HepG2 (cell line): Measurements from ENCODE around the gene SLC38A3. TPM values are rescaled to one million over a fixed set of nuclear protein-coding genes. Genes with fewer than 3 reads are reported as not detected.

Experiments
- ELF3 ChIP-seq: IDR thresholded peaks from 2 replicates; pipeline ENCODE4 v1.6.1; 2016; ENCODE audit warnings: missing genetic modification reagents, missing compliant biosample characterization
- HMG20B ChIP-seq: conservative IDR thresholded peaks from 2 replicates; pipeline ENCODE4 v1.6.1; 2016; ENCODE audit warnings: missing genetic modification reagents, missing compliant biosample characterization
- KLF11 ChIP-seq: IDR thresholded peaks from 2 replicates; pipeline ENCODE4 v1.6.1; 2016; ENCODE audit warnings: missing compliant biosample characterization
- RBM22 ChIP-seq: fragments of 200-400 bp; formaldehyde crosslinking; optimal IDR thresholded peaks from 2 replicates; pipeline ENCODE3; 2017; ENCODE audit warnings: mild to moderate bottlenecking, low read length, moderate library complexity
- ZNF263 ChIP-seq: sonication (generic); formaldehyde crosslinking; IDR thresholded peaks from 2 replicates; pipeline ENCODE4 v1.4.0; 2020; ENCODE audit warnings: missing genetic modification reagents
- ZNF746 ChIP-seq: sonication (generic); formaldehyde crosslinking; IDR thresholded peaks from 2 replicates; pipeline ENCODE4 v1.8.0; 2022; ENCODE audit warnings: mild to moderate bottlenecking, missing genetic modification reagents
- ZNF816 ChIP-seq: sonication (generic); formaldehyde crosslinking; IDR thresholded peaks from 2 replicates; pipeline ENCODE4 v1.8.0; 2022; ENCODE audit warnings: missing genetic modification reagents, mild to moderate bottlenecking, borderline replicate concordance
- polyA plus RNA-seq, 8 experiments: library from polyadenylated mRNA; depleted of rRNA in 3 of 8; stranded (reverse) in 7 of 8; unstranded in 1 of 8; fragments of >200 nt; fragmentation: Illumina TruSeq in 4 of 8; extraction: Trizol in 4 of 8; gene quantifications; 2 replicates each; pipeline versions ENCODE4 v1.2.1 to v1.2.3, GENCODE V29; 2011 to 2016; ENCODE audit warnings: low read depth in 4 of 8, missing spikeins in 1 of 8, mixed read lengths in 1 of 8; ENCODE audit not compliant: insufficient read depth in 1 of 8
- total RNA-seq, 5 experiments: library from RNA; depleted of rRNA; stranded (reverse); fragments of >200 nt; fragmentation: Illumina TruSeq; extraction: Trizol; gene quantifications; 2 replicates each; pipeline ENCODE4 v1.2.3, GENCODE V29; 2016; ENCODE audit warnings: low read depth in 1 of 5
- TF ChIP-seq, protein P1 (sequence below): sonication (generic); formaldehyde crosslinking; IDR thresholded peaks from 2 replicates; pipeline ENCODE4 v1.4.0; 2020; ENCODE audit warnings: missing genetic modification reagents, borderline replicate concordance
- TF ChIP-seq, protein P2 (sequence below): sonication (generic); formaldehyde crosslinking; IDR thresholded peaks from 2 replicates; pipeline ENCODE4 v1.9.0; 2021; ENCODE audit warnings: missing genetic modification reagents, borderline replicate concordance
- TF ChIP-seq, protein P3 (sequence below), 2 experiments: sonication (generic) in 1 of 2; formaldehyde crosslinking in 1 of 2; IDR thresholded peaks; 2 replicates each; pipeline versions ENCODE4 v1.4.0 to v1.6.1; 2018 to 2020; ENCODE audit warnings: missing genetic modification reagents in 2 of 2, borderline replicate concordance in 1 of 2, low read depth in 1 of 2, mild to moderate bottlenecking in 1 of 2, missing biosample characterization in 1 of 2
- TF ChIP-seq, protein P4 (sequence below): sonication (generic); formaldehyde crosslinking; IDR thresholded peaks from 2 replicates; pipeline ENCODE4 v1.9.0; 2022; ENCODE audit warnings: low read depth, missing genetic modification reagents
- TF ChIP-seq, protein P5 (sequence below): IDR thresholded peaks from 2 replicates; pipeline ENCODE4 v1.6.1; 2016; ENCODE audit warnings: missing compliant biosample characterization, missing genetic modification reagents, borderline replicate concordance
- TF ChIP-seq, protein P6 (sequence below): sonication (generic); formaldehyde crosslinking; IDR thresholded peaks from 2 replicates; pipeline ENCODE4 v1.5.0; 2020; ENCODE audit warnings: missing genetic modification reagents, mild to moderate bottlenecking, borderline replicate concordance
- TF ChIP-seq, protein P7 (sequence below): sonication (generic); formaldehyde crosslinking; IDR thresholded peaks from 2 replicates; pipeline ENCODE4 v1.4.0; 2020; ENCODE audit warnings: missing genetic modification reagents; ENCODE audit errors: not compliant biosample characterization

Gene SLC38A3
- total and polyA plus RNA-seq, 2 of the 13 experiments (the other 11 are each of a cell fraction or from before 2014, with no cell fraction given), result 29.8 to 164 TPM

DNA sequence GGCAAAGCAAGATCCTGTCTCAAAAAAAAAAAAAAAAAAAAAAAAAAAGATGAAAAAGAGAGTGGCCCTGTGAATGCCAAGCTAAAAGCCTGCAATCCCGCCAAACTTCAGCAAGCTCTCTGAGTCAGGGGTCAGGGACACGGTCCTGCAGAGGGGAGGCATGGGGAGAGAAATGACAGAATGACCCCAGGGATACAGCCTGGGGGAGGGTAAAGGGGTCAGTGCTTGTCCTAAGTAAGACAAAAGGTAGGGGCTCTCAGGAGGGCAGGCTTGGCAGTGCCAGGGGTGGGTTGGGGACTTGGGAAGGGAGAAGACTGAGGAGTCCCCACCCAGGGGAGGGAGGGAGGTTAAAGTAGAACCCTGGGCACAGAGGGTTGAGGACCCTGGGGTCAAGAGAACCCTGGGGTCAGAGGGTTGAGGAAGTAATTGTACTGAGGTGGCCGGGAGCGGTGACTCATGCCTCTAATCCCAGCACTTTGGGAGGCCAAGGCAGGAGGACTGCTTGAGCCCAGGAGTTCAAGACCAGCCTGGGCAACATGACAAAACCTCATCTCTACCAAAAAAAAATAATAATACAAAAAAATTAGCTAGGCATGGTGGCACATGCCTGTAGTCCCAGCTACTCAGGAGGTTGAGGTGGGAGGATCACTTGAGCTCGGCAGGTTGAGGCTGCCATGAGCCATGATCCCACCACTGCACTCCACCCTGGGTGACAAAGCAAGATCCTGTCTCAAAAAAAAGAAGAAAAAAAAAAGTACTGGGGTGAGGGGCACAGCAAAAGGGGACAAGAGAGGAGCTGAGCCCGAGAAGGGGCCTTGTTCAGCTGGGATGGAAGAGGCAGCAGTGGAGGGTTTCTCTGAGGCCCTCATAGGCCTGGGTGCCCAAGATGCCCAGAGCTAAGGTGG, 58.7 kb downstream of the SLC38A3 start (continued):
- TF ChIP-seq ELF3 (CRISPR knock-in tag), result peak; percentile 31; the same call in 1 of the 2 replicates
- no peak for TF ChIP-seq KLF11 (CRISPR knock-in tag)
- TF ChIP-seq, protein P1, sequence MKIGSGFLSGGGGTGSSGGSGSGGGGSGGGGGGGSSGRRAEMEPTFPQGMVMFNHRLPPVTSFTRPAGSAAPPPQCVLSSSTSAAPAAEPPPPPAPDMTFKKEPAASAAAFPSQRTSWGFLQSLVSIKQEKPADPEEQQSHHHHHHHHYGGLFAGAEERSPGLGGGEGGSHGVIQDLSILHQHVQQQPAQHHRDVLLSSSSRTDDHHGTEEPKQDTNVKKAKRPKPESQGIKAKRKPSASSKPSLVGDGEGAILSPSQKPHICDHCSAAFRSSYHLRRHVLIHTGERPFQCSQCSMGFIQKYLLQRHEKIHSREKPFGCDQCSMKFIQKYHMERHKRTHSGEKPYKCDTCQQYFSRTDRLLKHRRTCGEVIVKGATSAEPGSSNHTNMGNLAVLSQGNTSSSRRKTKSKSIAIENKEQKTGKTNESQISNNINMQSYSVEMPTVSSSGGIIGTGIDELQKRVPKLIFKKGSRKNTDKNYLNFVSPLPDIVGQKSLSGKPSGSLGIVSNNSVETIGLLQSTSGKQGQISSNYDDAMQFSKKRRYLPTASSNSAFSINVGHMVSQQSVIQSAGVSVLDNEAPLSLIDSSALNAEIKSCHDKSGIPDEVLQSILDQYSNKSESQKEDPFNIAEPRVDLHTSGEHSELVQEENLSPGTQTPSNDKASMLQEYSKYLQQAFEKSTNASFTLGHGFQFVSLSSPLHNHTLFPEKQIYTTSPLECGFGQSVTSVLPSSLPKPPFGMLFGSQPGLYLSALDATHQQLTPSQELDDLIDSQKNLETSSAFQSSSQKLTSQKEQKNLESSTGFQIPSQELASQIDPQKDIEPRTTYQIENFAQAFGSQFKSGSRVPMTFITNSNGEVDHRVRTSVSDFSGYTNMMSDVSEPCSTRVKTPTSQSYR, result peak; percentile 49; the same call in 1 of the 2 replicates
- TF ChIP-seq RBM22, result no peak
- no peak for TF ChIP-seq ZNF816 (CRISPR knock-in tag)
- no peak for TF ChIP-seq ZNF263 (CRISPR knock-in tag)
- TF ChIP-seq, protein P2, sequence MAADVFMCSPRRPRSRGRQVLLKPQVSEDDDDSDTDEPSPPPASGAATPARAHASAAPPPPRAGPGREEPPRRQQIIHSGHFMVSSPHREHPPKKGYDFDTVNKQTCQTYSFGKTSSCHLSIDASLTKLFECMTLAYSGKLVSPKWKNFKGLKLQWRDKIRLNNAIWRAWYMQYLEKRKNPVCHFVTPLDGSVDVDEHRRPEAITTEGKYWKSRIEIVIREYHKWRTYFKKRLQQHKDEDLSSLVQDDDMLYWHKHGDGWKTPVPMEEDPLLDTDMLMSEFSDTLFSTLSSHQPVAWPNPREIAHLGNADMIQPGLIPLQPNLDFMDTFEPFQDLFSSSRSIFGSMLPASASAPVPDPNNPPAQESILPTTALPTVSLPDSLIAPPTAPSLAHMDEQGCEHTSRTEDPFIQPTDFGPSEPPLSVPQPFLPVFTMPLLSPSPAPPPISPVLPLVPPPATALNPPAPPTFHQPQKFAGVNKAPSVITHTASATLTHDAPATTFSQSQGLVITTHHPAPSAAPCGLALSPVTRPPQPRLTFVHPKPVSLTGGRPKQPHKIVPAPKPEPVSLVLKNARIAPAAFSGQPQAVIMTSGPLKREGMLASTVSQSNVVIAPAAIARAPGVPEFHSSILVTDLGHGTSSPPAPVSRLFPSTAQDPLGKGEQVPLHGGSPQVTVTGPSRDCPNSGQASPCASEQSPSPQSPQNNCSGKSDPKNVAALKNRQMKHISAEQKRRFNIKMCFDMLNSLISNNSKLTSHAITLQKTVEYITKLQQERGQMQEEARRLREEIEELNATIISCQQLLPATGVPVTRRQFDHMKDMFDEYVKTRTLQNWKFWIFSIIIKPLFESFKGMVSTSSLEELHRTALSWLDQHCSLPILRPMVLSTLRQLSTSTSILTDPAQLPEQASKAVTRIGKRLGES, result no peak
- TF ChIP-seq, protein P3, sequence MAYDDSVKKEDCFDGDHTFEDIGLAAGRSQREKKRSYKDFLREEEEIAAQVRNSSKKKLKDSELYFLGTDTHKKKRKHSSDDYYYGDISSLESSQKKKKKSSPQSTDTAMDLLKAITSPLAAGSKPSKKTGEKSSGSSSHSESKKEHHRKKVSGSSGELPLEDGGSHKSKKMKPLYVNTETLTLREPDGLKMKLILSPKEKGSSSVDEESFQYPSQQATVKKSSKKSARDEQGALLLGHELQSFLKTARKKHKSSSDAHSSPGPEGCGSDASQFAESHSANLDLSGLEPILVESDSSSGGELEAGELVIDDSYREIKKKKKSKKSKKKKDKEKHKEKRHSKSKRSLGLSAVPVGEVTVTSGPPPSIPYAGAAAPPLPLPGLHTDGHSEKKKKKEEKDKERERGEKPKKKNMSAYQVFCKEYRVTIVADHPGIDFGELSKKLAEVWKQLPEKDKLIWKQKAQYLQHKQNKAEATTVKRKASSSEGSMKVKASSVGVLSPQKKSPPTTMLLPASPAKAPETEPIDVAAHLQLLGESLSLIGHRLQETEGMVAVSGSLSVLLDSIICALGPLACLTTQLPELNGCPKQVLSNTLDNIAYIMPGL (CRISPR knock-in tag; IDR thresholded peaks at IDR 0.05; ENCODE audit: borderline replicate concordance in 1 of 2, low read depth in 1 of 2), result no peak
- TF ChIP-seq HMG20B, result no peak
- TF ChIP-seq ZNF746 (CRISPR knock-in tag), result peak; percentile 49; the same call in 1 of the 2 replicates
- TF ChIP-seq, protein P4, sequence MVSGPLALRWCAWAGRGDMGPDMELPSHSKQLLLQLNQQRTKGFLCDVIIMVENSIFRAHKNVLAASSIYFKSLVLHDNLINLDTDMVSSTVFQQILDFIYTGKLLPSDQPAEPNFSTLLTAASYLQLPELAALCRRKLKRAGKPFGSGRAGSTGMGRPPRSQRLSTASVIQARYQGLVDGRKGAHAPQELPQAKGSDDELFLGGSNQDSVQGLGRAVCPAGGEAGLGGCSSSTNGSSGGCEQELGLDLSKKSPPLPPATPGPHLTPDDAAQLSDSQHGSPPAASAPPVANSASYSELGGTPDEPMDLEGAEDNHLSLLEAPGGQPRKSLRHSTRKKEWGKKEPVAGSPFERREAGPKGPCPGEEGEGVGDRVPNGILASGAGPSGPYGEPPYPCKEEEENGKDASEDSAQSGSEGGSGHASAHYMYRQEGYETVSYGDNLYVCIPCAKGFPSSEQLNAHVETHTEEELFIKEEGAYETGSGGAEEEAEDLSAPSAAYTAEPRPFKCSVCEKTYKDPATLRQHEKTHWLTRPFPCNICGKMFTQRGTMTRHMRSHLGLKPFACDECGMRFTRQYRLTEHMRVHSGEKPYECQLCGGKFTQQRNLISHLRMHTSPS (CRISPR knock-in tag), result peak; percentile 83
- TF ChIP-seq, protein P5, sequence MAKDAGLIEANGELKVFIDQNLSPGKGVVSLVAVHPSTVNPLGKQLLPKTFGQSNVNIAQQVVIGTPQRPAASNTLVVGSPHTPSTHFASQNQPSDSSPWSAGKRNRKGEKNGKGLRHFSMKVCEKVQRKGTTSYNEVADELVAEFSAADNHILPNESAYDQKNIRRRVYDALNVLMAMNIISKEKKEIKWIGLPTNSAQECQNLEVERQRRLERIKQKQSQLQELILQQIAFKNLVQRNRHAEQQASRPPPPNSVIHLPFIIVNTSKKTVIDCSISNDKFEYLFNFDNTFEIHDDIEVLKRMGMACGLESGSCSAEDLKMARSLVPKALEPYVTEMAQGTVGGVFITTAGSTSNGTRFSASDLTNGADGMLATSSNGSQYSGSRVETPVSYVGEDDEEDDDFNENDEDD (CRISPR knock-in tag), result peak; percentile 40; the same call in 1 of the 2 replicates
- TF ChIP-seq, protein P6, sequence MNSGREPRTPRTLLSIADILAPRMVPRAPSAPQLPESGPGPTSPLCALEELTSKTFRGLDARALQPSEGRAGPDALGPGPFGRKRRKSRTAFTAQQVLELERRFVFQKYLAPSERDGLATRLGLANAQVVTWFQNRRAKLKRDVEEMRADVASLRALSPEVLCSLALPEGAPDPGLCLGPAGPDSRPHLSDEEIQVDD, result no peak
- TF ChIP-seq, protein P7, sequence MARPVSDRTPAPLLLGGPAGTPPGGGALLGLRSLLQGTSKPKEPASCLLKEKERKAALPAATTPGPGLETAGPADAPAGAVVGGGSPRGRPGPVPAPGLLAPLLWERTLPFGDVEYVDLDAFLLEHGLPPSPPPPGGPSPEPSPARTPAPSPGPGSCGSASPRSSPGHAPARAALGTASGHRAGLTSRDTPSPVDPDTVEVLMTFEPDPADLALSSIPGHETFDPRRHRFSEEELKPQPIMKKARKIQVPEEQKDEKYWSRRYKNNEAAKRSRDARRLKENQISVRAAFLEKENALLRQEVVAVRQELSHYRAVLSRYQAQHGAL, result no peak
